ENCODE results near the gene SMIM27.
"Not testable (repeated sequence)": the region's sequence is repeated elsewhere in the genome, so short reads cannot be mapped to it uniquely, and the experiment has no call there.

The SMIM27 gene

DNA sequence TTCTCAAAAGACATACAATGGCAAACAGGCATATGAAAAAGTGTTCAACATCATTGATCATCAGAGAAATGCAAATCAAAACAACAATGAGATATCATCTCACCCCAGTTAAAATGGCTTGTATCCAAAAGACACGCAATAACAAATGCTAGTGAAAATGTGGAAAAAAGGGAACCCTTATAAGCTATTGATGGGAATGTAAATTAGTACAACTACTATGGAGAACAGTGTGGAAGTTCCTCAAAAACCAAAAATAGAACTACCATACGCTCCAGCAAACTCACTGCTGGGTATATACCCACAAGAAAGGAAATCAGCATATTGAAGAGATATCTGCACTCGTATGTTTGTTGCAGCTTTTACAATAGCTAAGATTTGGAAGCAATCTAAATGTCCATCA is 46.9 kb downstream of the SMIM27 start:
- DNase-seq (ENCODE audit: low spot score), result not testable (repeated sequence)

Data from hematopoietic multipotent progenitor cell treated with erythropoietin and hydrocortisone succinate and interleukin-3 and kit ligand, for 17 days (in vitro differentiated cells).